ENCODE data around the gene PUSL1.

Gene PUSL1

GRCh38 chr1:1302006-1302430 lies 6.4 kb upstream of the PUSL1 start:
- no peak for DNase-seq (ENCODE audit: low read depth in 1 of 2, low spot score in 1 of 2)
- Histone ChIP-seq H3K27me3 (ENCODE audit: insufficient read depth, poor library complexity, severe bottlenecking) (no peaks in the 10 kb centered on the region), H3K27ac (replicated peaks) (no peak overlapping the region), H3K4me3 (replicated peaks; ENCODE audit: insufficient read depth, low read length) (no peak overlapping the region)
- TF ChIP-seq CTCF (IDR thresholded peaks at IDR 0.05; ENCODE audit: insufficient read depth, low read length) (peak; percentile 7), SPI1 (IDR thresholded peaks at IDR 0.05; ENCODE audit: borderline replicate concordance, low read depth) (no peak), POLR2AphosphoS5 (IDR thresholded peaks at IDR 0.05; ENCODE audit: low read depth) (no peak), GABPA (IDR thresholded peaks at IDR 0.05; ENCODE audit: low read depth) (no peak), REST (IDR thresholded peaks at IDR 0.05; ENCODE audit: insufficient replicate concordance, low read depth) (no peak)

GRCh38 chr1:1302951-1303509 lies 5.4 kb upstream of the PUSL1 start:
- H3K27ac ChIP-seq (replicated peaks), result no peak overlapping the region
- TF ChIP-seq GABPA (IDR thresholded peaks at IDR 0.05; ENCODE audit: low read depth) (no peak), REST (IDR thresholded peaks at IDR 0.05; ENCODE audit: insufficient replicate concordance, low read depth) (no peak), SPI1 (IDR thresholded peaks at IDR 0.05; ENCODE audit: borderline replicate concordance, low read depth) (no peak), POLR2AphosphoS5 (IDR thresholded peaks at IDR 0.05; ENCODE audit: low read depth) (no peak), CTCF (IDR thresholded peaks at IDR 0.05; ENCODE audit: insufficient read depth, low read length) (no peak)
- no peaks in the 10 kb centered on the region for H3K27me3 ChIP-seq (ENCODE audit: insufficient read depth, poor library complexity, severe bottlenecking)
- DNase-seq (ENCODE audit: low read depth in 1 of 2, low spot score in 1 of 2), result no peak
- H3K4me3 ChIP-seq (replicated peaks; ENCODE audit: insufficient read depth, low read length), result no peak overlapping the region

DNA sequence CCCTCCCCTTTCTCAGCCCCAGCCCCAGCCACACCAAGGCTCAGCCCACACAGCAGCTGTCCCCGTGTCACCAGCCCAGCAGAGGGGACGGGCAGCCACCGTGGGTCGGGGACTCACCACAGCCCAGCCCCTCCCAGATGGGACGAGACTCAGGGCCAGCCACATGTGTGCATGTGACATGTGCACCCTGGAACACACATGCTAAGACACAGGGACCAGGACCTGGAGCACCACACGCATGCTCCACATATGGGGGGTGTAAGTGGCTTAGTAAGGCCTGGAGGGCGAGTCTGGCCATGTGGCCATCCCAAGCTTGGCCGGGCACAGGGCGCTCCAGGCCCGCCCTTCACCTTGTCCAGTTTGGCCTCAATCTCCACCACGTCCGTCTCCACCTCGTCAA lies 4.7 kb upstream of the PUSL1 start:
- Histone ChIP-seq H3K4me3 (replicated peaks; ENCODE audit: insufficient read depth, low read length) (no peak overlapping the region), H3K27ac (replicated peaks) (no peak overlapping the region), H3K27me3 (ENCODE audit: insufficient read depth, poor library complexity, severe bottlenecking) (no peaks in the 10 kb centered on the region)
- TF ChIP-seq REST (IDR thresholded peaks at IDR 0.05; ENCODE audit: insufficient replicate concordance, low read depth), result no peak
- TF ChIP-seq POLR2AphosphoS5 (IDR thresholded peaks at IDR 0.05; ENCODE audit: low read depth), result no peak
- TF ChIP-seq CTCF (IDR thresholded peaks at IDR 0.05; ENCODE audit: insufficient read depth, low read length), result no peak
- TF ChIP-seq SPI1 (IDR thresholded peaks at IDR 0.05; ENCODE audit: borderline replicate concordance, low read depth), result no peak
- TF ChIP-seq GABPA (IDR thresholded peaks at IDR 0.05; ENCODE audit: low read depth), result no peak
- no peak for DNase-seq (ENCODE audit: low read depth in 1 of 2, low spot score in 1 of 2)
